ENCODE data around the gene SHROOM1.
A peak's percentile ranks its signal among the peaks of the same experiment; 100 is the strongest.

The SHROOM1 gene

DNA sequence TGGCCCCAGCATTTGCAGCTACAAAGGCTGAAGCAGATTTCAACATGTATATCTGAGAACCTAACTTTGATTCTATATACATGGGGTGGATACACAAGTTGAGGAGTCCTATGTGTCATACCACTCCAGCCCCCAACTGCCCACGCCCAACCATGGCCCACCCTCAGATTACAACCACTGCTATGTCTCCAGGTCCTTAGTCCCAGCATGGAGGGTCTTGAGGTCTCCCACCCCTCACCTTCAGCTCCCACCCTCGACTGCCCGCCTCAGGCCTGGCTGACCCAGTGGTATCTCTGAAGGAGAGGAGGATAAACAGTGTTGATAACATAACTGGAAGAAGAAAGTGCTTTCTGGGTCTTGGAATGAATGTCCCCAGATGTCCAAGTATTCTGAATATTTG lies 9.1 kb downstream of the SHROOM1 start:
- TF ChIP-seq PAX5 (IDR thresholded peaks at IDR 0.05; ENCODE audit: insufficient read depth, low read length, severe bottlenecking) (no peak), TAF1 (IDR thresholded peaks at IDR 0.05; ENCODE audit: low read depth, low read length) (no peak), POLR2AphosphoS5 (IDR thresholded peaks at IDR 0.05; ENCODE audit: low read depth, low read length) (no peak), POLR2A (IDR thresholded peaks at IDR 0.05; ENCODE audit: low read depth, low read length) (no peak), POU2F2 (IDR thresholded peaks at IDR 0.05; ENCODE audit: low read depth, low read length) (no peak), SPI1 (IDR thresholded peaks at IDR 0.05; ENCODE audit: low read depth, low read length) (no peak)
- DNase-seq (ENCODE audit: insufficient read length, low spot score) = no peak
- no peak for FAIRE-seq

DNA sequence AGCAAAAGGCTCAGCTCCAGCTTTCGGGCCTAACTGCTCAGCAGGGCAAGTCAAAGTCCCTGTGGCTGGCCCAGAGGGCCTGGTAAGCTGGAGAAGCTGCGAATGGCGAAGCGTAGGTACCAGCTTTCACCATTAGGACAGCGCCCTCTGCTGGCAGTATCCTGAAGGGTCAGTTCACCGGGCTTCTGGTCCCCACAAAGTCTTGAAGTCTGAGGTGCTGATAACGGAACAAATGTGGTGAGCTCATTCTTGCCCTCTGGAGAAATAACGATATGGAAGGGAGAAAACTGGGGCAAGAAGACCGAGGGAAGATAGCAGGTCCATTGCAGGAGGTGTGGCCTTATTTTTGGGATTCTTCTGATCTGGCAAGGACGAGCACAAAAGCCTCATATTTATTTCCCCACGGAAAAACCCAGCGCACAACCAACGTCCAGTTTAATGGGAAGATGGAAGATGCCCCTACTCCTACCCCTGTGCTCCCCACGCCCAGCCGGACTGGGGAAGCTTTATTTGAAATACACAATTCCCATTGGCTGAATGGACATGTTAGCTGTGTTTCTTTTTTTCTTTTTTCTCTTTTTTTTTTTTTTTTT lies 10.2 kb downstream of the SHROOM1 start:
- FAIRE-seq (peak; percentile 97), DNase-seq (ENCODE audit: insufficient read length, low spot score) (peak; percentile 84)
- TF ChIP-seq PAX5 (IDR thresholded peaks at IDR 0.05; ENCODE audit: insufficient read depth, low read length, severe bottlenecking) (no peak), POLR2A (IDR thresholded peaks at IDR 0.05; ENCODE audit: low read depth, low read length) (no peak), POLR2AphosphoS5 (IDR thresholded peaks at IDR 0.05; ENCODE audit: low read depth, low read length) (no peak), SPI1 (IDR thresholded peaks at IDR 0.05; ENCODE audit: low read depth, low read length) (no peak), TAF1 (IDR thresholded peaks at IDR 0.05; ENCODE audit: low read depth, low read length) (no peak), POU2F2 (IDR thresholded peaks at IDR 0.05; ENCODE audit: low read depth, low read length) (0 out of 2 replicates have a peak, but pooled peaks have one; percentile 35)

DNA sequence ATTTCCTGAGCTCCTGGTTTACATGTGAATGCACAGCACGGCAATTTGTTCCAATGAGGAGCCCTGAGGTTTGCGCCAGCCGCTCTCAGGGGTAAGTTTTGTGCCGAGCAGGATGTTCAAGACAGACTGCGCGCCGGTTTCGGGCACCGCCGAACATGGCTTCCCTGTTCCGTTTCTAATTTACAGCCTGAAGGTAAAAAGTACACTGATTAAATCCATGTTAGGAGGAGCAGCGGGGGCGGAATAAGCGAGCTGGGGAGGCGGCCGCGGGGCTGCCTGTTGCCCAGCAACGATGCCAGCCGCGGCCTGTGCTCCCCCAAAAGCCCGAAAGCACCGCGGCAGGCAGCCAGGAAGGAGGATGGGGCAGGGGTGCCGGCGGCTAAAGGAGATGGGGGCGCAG lies 11.0 kb downstream of the SHROOM1 start:
- TF ChIP-seq TAF1 (IDR thresholded peaks at IDR 0.05; ENCODE audit: low read depth, low read length) = no peak
- TF ChIP-seq PAX5 (IDR thresholded peaks at IDR 0.05; ENCODE audit: insufficient read depth, low read length, severe bottlenecking) = no peak
- no peak for TF ChIP-seq POU2F2 (IDR thresholded peaks at IDR 0.05; ENCODE audit: low read depth, low read length)
- no peak for TF ChIP-seq POLR2A (IDR thresholded peaks at IDR 0.05; ENCODE audit: low read depth, low read length)
- TF ChIP-seq POLR2AphosphoS5 (IDR thresholded peaks at IDR 0.05; ENCODE audit: low read depth, low read length) = no peak
- TF ChIP-seq SPI1 (IDR thresholded peaks at IDR 0.05; ENCODE audit: low read depth, low read length) = no peak
- DNase-seq (ENCODE audit: insufficient read length, low spot score) = no peak
- peak; percentile 31 for FAIRE-seq

DNA sequence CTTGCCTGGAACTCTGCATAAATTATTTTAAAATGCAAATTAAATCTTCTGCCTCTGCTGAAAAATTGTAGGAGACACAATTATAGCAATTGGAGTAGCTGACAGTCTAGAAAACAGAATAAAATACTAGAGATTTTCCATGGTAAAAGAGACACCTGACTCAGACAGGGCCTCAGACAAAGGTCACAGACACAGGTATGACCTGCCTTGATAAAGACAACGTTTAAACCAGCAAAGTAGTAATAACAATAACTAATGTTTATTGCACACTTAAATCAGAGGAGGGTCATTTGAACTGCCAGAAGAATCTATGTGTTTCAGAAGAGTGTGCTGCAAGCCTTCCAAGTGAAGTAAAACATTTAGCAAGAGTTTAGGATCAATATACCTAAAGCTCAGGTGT lies 13.4 kb downstream of the SHROOM1 start:
- no peak for FAIRE-seq
- TF ChIP-seq TAF1 (IDR thresholded peaks at IDR 0.05; ENCODE audit: low read depth, low read length) = no peak
- no peak for TF ChIP-seq POU2F2 (IDR thresholded peaks at IDR 0.05; ENCODE audit: low read depth, low read length)
- no peak for TF ChIP-seq POLR2A (IDR thresholded peaks at IDR 0.05; ENCODE audit: low read depth, low read length)
- TF ChIP-seq POLR2AphosphoS5 (IDR thresholded peaks at IDR 0.05; ENCODE audit: low read depth, low read length) = no peak
- TF ChIP-seq PAX5 (IDR thresholded peaks at IDR 0.05; ENCODE audit: insufficient read depth, low read length, severe bottlenecking) = no peak
- TF ChIP-seq SPI1 (IDR thresholded peaks at IDR 0.05; ENCODE audit: low read depth, low read length) = no peak
- DNase-seq (ENCODE audit: insufficient read length, low spot score) = no peak

DNA sequence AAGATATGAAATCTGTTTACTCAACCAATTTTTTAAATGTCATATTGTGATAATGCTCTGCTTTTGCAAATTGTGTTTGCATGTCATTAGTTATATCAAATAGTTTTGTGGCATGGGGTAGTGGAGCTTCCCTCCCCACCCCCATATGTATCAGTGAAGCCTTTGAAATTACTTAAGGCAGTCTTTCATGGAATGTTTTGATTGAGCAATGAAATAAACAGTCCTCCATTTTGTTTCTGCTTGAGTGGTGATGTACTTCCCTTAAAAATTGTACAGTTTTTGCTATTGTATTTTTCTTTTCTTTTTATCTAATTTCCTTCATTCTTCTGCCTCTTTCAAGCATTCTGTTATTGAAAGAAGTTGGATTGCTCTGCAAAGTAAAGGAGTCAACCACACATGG lies 13.9 kb downstream of the SHROOM1 start:
- FAIRE-seq (no peak), DNase-seq (ENCODE audit: insufficient read length, low spot score) (no peak)
- TF ChIP-seq TAF1 (IDR thresholded peaks at IDR 0.05; ENCODE audit: low read depth, low read length) = no peak
- no peak for TF ChIP-seq POU2F2 (IDR thresholded peaks at IDR 0.05; ENCODE audit: low read depth, low read length)
- no peak for TF ChIP-seq PAX5 (IDR thresholded peaks at IDR 0.05; ENCODE audit: insufficient read depth, low read length, severe bottlenecking)
- TF ChIP-seq SPI1 (IDR thresholded peaks at IDR 0.05; ENCODE audit: low read depth, low read length) = no peak
- no peak for TF ChIP-seq POLR2AphosphoS5 (IDR thresholded peaks at IDR 0.05; ENCODE audit: low read depth, low read length)
- TF ChIP-seq POLR2A (IDR thresholded peaks at IDR 0.05; ENCODE audit: low read depth, low read length) = no peak

DNA sequence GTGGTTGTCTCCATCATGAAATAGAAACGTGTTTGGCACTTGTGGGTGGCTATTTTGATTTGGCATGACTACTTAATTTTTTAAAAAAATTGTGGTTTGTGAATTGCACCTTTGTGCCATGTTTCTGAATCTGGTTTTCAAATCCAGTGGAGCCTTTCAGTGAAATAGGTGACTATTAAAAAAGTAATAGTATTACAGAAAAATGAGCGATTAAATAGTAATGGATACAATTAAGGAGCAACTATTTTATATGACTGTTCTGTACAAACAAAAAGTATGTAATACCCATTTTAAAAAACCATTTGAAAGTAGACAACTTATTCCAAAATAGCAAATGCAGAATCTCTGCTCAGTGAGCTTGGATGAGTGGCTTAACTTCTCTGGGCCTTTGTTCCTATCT lies 14.4 kb downstream of the SHROOM1 start:
- DNase-seq (ENCODE audit: insufficient read length, low spot score) (no peak), FAIRE-seq (no peak)
- TF ChIP-seq POLR2AphosphoS5 (IDR thresholded peaks at IDR 0.05; ENCODE audit: low read depth, low read length) = no peak
- no peak for TF ChIP-seq TAF1 (IDR thresholded peaks at IDR 0.05; ENCODE audit: low read depth, low read length)
- TF ChIP-seq POU2F2 (IDR thresholded peaks at IDR 0.05; ENCODE audit: low read depth, low read length) = no peak
- no peak for TF ChIP-seq POLR2A (IDR thresholded peaks at IDR 0.05; ENCODE audit: low read depth, low read length)

DNA sequence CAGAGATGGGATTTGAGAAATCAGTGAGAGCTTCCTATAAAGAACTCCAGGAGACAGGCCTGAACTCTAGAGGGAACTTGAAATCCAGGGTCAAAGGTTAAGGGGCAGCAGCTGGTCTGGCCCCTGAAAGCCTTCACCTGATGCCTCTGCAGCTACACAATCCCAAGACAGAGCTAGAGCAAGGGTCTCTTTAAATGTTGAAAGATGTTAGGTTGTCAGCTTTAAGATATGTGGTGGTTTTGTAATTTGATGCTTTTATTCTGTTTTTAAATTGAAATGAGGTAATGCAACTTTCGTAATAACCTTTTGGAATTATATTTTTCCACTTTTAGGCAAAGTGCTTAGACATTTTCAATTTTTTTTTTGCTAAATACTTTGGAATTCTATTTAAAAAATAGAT lies 15.0 kb downstream of the SHROOM1 start:
- no peak for TF ChIP-seq PAX5 (IDR thresholded peaks at IDR 0.05; ENCODE audit: insufficient read depth, low read length, severe bottlenecking)
- TF ChIP-seq SPI1 (IDR thresholded peaks at IDR 0.05; ENCODE audit: low read depth, low read length) = no peak
- TF ChIP-seq TAF1 (IDR thresholded peaks at IDR 0.05; ENCODE audit: low read depth, low read length) = no peak
- no peak for TF ChIP-seq POLR2AphosphoS5 (IDR thresholded peaks at IDR 0.05; ENCODE audit: low read depth, low read length)
- TF ChIP-seq POU2F2 (IDR thresholded peaks at IDR 0.05; ENCODE audit: low read depth, low read length) = no peak
- TF ChIP-seq POLR2A (IDR thresholded peaks at IDR 0.05; ENCODE audit: low read depth, low read length) = no peak
- FAIRE-seq (no peak), DNase-seq (ENCODE audit: insufficient read length, low spot score) (no peak)

DNA sequence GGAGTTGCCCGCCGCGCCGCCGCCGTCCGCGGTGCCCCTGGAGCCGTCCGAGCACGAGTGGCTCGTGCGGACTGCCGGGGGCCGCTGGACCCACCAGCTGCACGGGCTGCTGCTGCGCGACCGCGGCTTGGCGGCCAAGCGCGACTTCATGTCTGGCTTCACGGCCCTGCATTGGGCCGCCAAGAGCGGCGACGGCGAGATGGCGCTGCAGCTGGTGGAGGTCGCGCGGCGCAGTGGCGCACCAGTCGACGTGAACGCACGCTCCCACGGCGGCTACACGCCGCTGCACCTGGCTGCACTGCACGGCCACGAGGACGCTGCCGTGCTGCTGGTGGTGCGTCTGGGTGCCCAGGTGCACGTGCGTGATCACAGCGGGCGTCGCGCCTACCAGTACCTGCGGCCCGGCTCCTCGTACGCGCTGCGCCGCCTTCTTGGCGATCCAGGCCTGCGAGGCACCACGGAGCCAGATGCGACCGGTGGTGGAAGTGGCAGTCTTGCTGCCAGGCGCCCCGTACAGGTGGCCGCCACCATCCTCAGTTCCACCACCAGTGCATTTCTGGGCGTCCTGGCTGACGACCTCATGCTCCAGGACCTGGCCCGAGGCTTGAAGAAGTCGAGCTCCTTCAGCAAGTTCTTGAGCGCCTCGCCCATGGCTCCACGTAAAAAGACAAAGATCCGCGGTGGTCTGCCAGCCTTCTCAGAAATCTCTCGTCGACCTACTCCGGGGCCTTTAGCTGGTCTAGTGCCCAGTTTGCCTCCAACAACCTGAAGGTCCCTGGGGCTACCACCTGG lies 15.7 kb downstream of the SHROOM1 start:
- TF ChIP-seq POU2F2 (IDR thresholded peaks at IDR 0.05; ENCODE audit: low read depth, low read length) = no peak
- no peak for TF ChIP-seq PAX5 (IDR thresholded peaks at IDR 0.05; ENCODE audit: insufficient read depth, low read length, severe bottlenecking)
- no peak for TF ChIP-seq TAF1 (IDR thresholded peaks at IDR 0.05; ENCODE audit: low read depth, low read length)
- FAIRE-seq = no peak
- no peak for DNase-seq (ENCODE audit: insufficient read length, low spot score)

DNA sequence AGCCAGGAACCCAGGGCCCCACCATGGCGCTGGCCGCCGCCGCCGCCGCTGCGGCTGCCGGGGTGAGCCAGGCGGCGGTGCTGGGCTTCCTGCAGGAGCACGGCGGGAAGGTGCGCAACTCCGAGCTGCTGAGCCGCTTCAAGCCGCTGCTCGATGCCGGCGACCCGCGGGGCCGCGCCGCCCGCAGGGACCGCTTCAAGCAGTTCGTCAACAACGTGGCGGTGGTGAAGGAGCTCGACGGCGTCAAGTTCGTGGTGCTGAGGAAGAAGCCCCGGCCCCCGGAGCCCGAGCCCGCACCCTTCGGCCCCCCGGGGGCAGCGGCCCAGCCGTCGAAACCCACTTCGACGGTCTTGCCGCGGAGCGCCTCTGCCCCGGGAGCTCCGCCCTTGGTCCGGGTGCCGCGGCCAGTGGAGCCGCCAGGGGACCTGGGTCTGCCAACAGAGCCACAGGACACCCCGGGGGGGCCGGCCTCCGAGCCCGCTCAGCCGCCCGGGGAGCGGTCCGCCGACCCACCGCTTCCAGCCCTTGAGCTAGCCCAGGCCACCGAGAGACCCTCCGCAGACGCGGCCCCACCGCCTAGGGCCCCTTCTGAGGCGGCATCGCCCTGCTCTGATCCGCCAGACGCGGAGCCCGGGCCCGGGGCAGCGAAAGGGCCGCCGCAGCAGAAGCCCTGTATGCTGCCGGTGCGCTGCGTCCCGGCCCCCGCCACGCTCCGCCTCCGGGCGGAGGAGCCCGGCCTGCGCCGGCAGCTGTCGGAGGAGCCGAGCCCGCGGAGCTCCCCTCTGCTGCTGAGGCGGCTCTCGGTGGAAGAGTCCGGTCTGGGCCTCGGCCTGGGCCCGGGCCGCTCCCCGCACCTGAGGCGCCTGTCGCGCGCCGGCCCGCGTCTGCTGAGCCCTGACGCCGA lies 16.6 kb downstream of the SHROOM1 start:
- TF ChIP-seq PAX5 (IDR thresholded peaks at IDR 0.05; ENCODE audit: insufficient read depth, low read length, severe bottlenecking) (no peak), POU2F2 (IDR thresholded peaks at IDR 0.05; ENCODE audit: low read depth, low read length) (no peak), TAF1 (IDR thresholded peaks at IDR 0.05; ENCODE audit: low read depth, low read length) (no peak), POLR2A (IDR thresholded peaks at IDR 0.05; ENCODE audit: low read depth, low read length) (no peak), POLR2AphosphoS5 (IDR thresholded peaks at IDR 0.05; ENCODE audit: low read depth, low read length) (no peak), SPI1 (IDR thresholded peaks at IDR 0.05; ENCODE audit: low read depth, low read length) (no peak)
- DNase-seq (ENCODE audit: insufficient read length, low spot score) = no peak
- peak; percentile 13 for FAIRE-seq
